Measurements from ENCODE around the gene RBKS.

RBKS gene

DNA sequence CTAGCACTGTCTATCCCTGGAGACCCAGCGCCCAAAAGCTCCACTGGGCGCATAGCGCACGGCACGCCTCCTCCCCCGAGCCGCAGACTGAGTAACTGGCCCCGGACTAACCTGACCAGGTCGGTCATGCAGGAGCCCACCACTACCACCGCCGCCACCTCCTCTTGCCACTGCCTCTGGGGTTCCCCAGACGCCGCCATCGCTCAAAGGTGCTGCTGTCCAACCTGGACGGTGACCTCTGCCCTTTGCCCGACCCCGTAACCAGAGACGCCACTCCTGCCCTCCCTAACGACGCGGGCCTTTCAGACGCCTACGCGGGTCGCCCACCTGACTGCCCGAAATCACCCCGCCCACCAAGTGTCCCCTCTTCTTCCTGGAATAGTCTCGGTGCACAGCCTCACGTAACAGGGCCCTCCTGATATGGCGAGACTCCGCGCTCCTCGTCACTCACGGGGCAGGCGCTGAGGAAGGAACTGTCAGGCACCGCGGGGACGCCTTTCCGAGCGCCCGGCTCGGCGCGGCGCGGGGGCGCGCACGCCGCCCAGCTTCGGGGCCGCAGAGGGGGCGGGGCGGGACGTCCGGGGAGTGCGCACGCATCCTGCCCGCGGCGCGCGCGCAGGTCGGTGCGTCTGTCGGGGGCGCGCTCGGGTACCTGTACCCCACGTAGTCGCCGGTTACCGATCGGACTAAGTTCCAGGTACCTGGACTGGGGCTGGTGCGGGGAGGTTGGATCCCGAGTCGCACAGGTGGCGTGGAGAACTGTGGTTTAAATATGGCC, at the start of gene RBKS, which contains the start of gene BABAM2:
RBKS (minus strand) TSS at position 242 of the 778 bp plus-strand sequence; CDS start at position 200, 42 bp downstream.
BABAM2 (plus strand) TSS at position 584 of the 778 bp plus-strand sequence. CDS start 3,828 bp downstream, outside the sequence.
- DNase-seq (ENCODE audit: low read depth in 2 of 2, low spot score in 1 of 2): peak; percentile 73 to 76

DNA sequence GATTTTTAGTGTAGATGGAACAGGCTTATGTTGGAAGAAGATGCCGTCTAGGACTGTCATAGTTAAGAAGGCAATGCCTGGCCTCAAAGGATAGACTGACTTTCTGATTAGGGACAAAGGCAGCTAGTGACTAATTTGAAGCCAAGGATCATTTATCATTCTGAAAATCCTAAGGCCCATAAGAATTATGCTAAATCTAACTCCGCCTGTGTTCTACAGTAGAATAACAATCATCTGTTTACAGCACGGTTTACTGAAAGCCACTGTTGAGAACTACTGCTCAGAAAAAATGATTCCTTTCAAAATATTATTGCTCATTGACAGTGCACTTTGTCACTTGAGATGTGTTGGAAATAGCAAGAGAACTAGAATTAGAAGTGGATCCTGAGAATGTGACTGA, 44.8 kb upstream of the RBKS start:
- DNase-seq (ENCODE audit: low read depth in 2 of 2, low spot score in 1 of 2): no peak

DNA sequence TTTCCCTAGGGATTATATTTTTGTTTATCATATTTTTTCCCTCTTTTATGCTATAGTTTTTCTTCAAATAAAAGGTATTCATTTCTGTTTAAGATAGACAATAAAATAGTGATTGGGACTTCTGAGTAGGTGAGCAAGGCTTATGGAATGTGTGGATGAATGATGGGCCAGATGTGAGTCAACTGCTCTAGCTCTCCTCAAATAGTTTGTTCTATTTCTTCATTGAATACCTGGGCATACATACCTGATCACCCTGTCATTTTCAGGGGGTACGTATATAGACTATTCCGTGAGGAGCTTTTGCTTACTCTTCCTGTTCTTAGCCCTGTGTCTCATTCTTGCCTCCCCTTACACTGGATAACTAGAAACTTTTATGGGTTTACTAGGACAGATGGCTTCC, 42.2 kb upstream of the RBKS start:
- no peak for DNase-seq (ENCODE audit: low read depth in 2 of 2, low spot score in 1 of 2)

GRCh38 chr2:27931361-27931950, 41.3 kb upstream of the RBKS start:
- no peak for DNase-seq (ENCODE audit: low read depth in 2 of 2, low spot score in 1 of 2)

DNA sequence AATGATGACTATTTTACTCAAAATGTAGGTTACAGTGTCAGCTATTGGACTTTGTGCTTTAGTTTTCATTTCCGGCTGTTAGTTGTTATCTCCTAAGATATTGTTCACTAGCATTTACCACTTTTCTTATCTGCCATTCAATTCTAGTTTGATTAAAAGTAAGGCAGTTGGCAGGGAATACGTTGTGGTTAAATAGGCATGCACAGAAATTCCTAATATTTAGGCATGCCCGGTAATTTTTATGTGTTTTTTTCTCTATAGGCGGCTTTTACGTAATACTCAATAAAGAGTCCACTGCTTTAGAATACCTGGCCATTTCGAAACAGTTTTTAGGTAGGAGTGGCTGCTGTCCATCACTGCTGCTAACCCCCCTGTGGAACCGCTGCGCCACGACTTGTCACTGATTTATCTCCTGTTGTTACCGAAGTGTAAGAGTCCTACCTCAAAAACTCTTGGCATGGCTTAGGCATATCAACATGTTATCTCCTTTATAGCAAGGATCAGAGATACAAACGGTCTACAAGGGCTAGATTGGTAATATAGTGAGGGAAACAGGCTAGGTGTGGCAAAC, 39.8 kb upstream of the RBKS start:
- DNase-seq (ENCODE audit: low read depth in 2 of 2, low spot score in 1 of 2): no peak

DNA sequence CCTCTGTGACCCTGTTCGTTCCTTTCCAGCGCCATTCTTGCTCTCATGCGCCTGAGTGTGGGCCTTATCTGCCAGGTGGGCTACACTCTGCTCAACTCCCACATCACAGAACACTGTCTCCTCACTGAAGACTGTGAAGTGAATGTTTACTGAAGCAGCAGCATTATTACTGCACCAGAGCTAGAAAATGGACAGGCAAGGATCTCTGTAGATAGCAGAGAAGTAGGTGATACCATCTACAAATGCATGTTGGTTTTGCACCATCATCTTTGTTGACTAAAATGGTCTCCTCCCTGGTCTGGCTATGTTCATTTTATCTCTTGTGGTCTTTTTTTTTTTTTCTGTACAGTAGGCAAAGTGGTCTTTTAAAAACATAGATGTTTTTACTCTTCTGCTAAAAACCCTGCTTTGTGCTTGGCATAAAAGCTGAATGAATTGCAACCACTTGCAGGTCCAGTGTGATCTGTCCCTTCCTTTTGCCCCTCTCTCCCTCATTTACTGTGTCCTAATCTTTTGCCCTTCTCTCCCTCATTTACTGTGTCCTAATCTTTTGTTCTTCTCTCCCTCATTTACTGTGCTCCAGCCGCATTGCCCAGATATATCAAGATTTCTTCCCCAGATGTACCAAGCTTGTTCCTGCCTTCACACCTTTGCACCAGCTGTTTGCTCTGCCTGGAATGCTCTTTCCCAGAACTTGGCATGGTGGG, 35.7 kb upstream of the RBKS start:
- DNase-seq (ENCODE audit: low read depth in 2 of 2, low spot score in 1 of 2): no peak

GRCh38 chr2:27922842-27923241, 32.7 kb upstream of the RBKS start:
- DNase-seq (ENCODE audit: low read depth in 2 of 2, low spot score in 1 of 2): no peak

- DNase-seq (ENCODE audit: low read depth in 2 of 2, low spot score in 1 of 2): no peak
Measured at GRCh38 chr2:27921880-27922547, 31.8 kb upstream of the RBKS start.

- no peak for DNase-seq (ENCODE audit: low read depth in 2 of 2, low spot score in 1 of 2)
Measured at GRCh38 chr2:27921424-27921823, 31.2 kb upstream of the RBKS start.

DNA sequence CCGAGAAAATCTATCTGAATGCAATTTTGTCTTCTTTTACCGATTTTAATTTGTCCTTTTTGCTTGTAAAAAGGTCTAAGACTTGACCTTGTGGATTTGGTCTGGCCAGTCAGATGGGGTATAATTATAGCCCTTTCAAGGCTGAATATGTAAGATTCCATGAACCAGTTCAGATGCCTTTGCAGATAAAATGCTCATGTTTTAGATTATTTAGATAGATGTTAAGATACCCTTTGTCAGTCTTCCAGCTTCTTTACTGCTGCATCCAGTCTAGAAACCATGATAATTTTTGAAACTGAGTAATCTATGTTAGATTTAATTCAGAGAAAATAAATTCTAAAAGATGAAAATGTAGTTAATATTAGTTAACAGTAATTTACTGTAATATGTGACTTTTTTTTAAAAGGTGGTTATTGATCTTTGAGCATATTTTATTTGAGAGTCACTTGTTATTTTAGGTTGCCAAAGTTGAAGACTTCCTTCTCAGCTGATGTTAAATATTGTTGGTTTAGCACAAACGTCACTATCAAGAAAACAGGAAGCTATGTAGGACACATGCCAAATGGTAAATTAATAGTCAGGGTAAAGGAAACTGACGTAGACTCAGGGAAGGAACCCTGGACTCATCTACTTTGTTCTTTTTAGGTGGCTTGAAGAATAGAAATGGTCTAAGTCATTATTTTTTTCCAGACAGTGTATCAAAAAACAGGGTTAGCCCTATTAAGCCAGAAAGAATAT, 30.1 kb upstream of the RBKS start:
- DNase-seq (ENCODE audit: low read depth in 2 of 2, low spot score in 1 of 2): no peak

GRCh38 chr2:27916293-27916995, 26.3 kb upstream of the RBKS start:
- no peak for DNase-seq (ENCODE audit: low read depth in 2 of 2, low spot score in 1 of 2)

DNA sequence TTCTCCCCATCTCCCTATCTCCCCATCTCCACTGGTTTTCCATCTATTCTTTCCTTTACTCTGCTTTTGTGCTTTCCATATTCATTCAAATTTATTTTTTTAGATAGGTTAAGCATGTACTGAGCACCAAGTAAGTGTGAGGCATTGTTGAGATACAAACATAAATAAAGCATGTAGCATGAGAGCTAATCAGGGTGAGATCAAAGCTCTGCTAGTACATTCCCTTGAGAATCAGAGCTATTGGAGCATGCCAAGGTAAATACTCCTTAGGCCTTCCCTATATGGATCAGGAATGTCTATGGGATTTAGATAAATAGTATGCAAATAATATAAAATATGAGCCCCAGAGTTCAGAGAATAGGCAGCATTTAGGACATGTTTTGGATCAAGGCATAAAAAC, 25.7 kb upstream of the RBKS start:
- no peak for DNase-seq (ENCODE audit: low read depth in 2 of 2, low spot score in 1 of 2)

DNA sequence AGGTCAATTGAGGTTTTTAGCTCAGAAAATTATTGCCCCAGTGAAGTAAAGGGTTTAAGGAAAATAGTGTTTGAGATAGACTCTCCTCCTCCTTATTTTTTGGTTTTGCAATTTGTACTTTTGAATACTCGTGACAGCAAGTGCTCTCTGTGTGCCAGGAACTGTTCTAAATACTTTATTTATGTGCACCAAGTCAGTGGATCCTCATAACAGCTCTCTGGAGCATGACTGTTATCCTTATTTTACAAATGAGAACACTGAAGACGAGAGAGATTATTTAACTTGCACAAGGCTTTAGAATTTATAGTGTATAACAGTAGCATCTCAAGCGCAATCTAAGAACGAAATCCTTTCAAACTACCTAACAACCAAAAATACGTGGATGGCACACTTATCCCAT, 25.0 kb upstream of the RBKS start:
- DNase-seq (ENCODE audit: low read depth in 2 of 2, low spot score in 1 of 2): no peak

GRCh38 chr2:27914805-27915175, 24.6 kb upstream of the RBKS start:
- DNase-seq (ENCODE audit: low read depth in 2 of 2, low spot score in 1 of 2): no peak

- DNase-seq (ENCODE audit: low read depth in 2 of 2, low spot score in 1 of 2): no peak
Measured at GRCh38 chr2:27914041-27914804, 24.0 kb upstream of the RBKS start.

GRCh38 chr2:27912512-27912911, 22.3 kb upstream of the RBKS start:
- no peak for DNase-seq (ENCODE audit: low read depth in 2 of 2, low spot score in 1 of 2)

- no peak for DNase-seq (ENCODE audit: low read depth in 2 of 2, low spot score in 1 of 2)
Measured at GRCh38 chr2:27911458-27912210, 21.4 kb upstream of the RBKS start.

DNA sequence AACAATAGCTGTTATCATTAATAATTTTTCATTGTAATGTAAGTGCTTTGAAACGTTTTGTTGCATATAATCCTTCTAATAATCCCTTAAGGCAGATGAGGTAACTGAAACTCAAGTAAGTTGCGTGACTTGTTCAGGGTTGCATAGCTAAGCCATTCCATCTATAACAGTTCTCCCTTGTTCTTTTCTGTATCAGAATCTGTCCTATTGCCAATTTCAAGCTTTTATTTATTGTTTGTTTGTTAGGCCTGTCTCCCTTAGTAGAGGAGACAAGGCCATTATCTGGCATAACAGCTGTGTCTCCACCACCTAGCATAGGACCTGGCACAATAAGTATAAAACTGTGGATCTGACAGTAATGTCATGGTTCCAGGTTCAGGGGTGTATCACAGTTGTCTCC, 19.7 kb upstream of the RBKS start:
- no peak for DNase-seq (ENCODE audit: low read depth in 2 of 2, low spot score in 1 of 2)

DNA sequence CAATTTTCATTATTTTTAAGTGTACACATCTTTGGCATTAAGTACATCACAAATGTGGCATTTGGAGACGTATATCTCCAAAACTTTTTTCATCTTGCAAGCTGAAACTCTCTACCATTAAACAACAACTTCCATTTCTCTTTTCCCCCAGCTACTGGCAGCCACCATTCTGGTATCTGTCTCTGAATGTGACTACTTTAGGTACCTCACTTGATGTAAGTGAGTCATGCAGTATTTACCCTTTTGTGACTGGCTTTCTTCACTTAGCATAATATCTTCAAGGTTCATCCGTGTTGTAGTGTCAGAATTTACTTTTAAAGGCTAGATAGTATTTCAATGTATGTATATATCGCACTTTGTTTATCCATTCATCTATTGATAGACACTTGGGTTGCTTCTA, 17.4 kb upstream of the RBKS start:
- no peak for DNase-seq (ENCODE audit: low read depth in 2 of 2, low spot score in 1 of 2)

All from stimulated activated CD8-positive, alpha-beta memory T cell treated with anti-CD3 and anti-CD28 coated beads, Interleukin-4, amount 100 ng/mL, for 4 hours (primary cell).